HG02759 (cell line): Measurements from ENCODE around the gene ZNF224.
"Not testable (repeated sequence)": the region's sequence is repeated elsewhere in the genome, so short reads cannot be mapped to it uniquely, and the experiment has no call there.

Experiments
- ATAC-seq: cut with Tn5 transposase; IDR thresholded peaks from one replicate; pipeline ENCODE4 v1.9.1; 2021; ENCODE audit warnings: mild to moderate bottlenecking, moderate library complexity; ENCODE audit not compliant: unreplicated experiment

The ZNF224 gene

DNA sequence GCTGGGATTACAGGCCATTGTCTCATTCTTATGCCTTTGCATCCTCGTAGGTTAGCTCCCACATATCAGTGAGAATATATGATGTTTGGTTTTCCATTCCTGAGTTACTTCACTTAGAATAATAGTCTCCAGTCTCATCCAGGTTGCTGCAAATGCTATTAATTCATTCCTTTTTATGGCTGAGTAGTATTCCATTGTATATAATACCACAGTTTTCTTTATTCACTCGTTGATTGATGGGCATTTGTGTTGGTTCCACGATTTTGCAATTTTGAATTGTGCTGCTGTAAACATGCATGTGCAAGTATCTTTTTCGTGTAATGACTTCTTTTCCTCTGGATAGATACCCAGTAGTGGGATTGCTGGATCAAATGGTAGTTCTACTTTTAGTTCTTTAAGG, 27.0 kb downstream of the ZNF224 start:
- ATAC-seq, result not testable (repeated sequence)

GRCh38 chr19:44131955-44132354, 37.8 kb downstream of the ZNF224 start:
- no peak for ATAC-seq

DNA sequence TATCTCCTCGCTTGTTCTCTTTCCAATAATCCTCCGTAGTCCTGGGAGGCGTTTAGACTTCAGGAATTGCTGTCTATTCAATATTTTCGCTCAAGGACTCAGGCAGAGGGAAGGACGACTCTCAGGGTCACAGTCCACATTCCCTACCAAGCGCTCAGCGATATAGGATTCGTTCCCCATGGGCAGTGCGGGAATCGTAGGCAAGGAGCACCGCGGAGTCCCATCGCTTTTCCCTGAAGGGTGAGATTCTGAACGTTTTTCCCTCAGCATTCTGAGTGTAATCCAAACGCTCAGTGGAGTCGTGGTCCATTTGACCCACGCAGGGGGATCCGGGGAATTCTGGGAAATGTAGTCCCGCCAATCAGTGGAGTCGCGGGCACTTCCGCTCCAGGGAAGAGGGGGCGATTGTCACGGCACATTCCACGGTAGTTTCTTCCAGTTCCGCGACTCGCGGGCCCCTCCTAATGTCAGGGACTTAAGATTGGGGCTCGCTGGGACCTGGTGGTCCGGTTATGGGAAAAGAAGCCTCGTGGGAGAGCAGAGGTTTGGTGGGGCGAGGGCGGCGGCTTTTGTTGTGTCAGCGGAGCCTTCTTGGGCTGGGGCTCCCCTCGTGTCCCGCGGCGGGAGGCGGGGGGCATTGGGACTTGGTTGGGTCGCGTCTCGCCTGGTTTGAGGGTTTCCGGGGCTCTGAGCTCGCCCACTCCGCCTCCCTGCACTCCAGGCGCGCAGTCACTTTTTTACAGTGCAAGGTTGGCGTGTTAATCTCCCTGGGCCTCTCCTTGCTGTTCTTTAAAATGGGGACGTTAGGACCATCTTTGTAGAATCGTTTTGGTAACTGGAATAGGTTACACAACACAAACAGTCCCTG, 47.3 kb downstream of the ZNF224 start, which contains the start of gene ZNF234:
Gene ZNF234, plus strand, starts transcription at position 364 of the 868 bp plus-strand sequence. CDS start 3,079 bp downstream, outside the sequence.
- peak; percentile 94 for ATAC-seq

DNA sequence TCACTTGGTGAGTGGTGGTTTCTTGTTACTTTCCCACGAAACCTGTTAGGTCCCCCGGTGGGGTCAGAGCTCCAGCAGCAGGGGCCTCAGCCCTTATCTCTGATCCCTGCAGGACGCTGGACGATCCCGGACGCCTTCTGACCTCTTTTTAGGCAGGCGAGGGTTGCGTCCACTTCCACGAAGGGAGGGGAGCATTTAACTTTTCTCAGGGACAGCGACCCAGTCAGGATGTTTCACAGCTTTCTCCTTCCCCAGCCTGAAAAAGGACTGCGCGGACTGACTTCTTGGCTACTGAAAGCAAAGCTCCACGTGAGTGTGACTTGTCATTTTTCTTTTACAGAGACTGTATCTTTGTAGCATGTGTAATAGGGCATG, 47.9 kb downstream of the ZNF224 start:
- no peak for ATAC-seq

DNA sequence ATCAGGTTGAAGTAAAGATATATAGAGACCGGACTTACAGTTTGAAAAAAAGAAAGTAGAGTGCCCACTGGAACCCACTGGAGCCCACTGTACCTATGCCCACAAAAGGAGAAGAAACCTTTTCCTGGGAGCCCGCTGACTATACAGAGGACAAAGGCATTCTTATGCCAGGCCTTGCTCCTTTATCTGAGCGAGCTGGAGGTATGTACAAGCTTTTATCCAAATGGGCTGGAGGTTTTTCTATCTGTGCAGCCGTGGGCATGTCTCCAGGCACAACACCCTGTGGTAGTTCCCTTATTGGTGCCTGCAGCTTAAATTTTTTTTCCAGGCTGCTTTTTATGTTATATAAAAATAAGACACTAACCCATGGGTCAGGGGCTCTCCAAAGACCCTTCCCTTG, 55.6 kb downstream of the ZNF224 start:
- ATAC-seq, result no peak

- ATAC-seq, result no peak
These were observed 57.3 kb downstream of the ZNF224 start for GRCh38 chr19:44151491-44151890.

DNA sequence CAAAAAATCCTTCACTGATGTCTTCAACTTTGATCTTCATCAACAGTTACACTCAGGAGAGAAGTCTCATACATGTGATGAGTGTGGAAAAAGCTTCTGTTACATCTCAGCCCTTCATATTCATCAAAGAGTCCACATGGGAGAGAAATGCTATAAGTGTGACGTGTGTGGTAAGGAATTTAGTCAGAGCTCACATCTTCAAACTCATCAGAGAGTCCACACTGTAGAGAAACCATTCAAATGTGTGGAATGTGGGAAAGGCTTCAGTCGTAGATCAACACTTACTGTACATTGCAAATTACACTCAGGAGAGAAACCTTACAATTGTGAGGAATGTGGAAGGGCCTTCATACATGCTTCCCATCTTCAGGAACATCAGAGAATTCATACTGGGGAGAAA, 62.3 kb downstream of the ZNF224 start:
- no peak for ATAC-seq
